EH (cell line): ENCODE measurements around the gene GALNT2.

Source experiments
- DNase-seq: peaks from one replicate; pipeline ENCODE4 v3.0.0-alpha.2; 2015; ENCODE audit warnings: low read depth

Gene GALNT2

DNA sequence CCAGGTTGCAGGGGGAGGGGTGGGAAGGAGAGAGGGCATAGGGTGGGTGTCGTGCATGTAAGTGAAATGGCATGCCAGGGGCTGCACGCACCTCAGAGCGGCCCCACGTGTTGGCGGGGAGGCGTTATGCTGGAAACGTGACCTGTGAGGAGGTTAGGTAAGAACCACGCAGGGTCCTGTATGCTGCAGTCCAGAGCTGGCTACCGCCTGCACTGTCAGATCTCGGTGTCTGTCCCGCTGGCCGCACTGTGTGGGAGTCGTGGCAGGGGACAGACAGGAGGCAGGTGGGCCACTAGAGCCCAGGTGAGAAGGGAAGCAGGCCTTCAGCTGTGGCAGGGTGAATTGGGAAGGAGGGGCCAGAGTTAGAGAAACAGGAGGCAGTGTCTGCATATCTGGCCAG is 79.7 kb downstream of the GALNT2 start:
- DNase-seq, result no peak

DNA sequence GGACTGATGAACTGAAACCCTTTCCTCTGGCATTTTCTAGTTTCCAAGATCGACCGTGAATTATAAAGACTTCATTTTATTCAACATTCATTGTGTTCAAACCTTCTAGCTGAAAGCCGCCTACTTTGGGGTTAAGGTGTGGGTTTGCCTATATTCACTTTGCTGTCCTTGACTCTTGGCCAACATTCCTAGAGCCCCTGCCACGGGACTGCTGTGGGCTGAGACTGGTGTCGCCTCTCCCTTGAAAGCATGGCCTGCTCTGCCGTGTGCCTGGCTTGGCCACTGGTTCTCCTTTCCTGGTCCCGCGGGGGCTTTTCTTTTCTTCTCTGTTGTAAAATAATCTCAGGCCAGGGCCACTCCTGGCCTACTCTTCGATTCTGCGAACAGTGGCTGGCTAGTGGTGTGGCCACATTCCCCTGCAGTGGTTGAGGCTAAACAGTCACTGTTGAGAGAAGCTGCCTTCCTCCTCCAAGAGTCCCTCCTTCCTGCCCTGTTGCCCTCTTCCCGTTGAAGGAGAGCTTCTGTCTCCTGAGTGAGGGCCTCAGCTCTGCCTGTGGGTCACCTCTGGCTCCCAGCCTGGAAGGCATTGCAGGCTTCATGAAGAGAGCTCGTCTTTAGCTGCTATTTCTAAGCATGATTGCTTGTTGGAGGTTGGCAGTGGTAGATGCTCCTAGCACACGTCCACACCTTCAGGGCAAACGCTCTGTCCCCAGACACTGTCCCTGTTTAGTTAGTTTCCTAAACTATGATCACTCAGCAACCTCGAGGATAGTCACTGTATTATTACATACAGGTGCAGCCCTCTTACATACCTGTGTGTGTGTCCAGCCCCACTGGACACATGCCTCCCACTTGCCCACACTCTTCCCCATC is 80.5 kb downstream of the GALNT2 start:
- no peak for DNase-seq

DNA sequence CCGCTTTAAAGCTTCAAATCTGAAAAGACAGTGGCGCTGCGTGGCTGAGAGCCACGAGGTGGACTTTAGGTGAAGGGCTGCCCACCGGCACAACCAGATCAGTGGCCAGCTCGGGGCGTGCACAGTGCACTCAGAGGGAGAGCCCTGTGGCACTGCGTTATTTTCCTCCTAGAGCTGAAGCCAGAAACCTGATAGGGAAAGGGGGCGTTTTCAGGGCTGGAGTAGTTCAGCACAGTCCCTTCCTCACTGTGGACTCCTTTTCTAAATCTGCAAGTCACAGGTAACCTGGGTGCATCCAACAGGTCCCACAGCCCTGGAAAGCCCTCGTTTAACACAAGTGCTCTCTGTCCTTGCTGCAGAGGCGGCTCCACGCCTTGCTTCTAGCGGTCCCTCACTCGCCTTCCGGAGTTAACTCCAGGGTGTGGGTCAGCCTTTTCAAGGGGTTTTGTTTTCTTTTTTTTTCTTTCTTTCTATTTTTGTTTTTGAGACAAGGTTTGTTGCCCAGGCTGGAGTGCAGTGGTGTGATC is 81.2 kb downstream of the GALNT2 start:
- no peak for DNase-seq

DNA sequence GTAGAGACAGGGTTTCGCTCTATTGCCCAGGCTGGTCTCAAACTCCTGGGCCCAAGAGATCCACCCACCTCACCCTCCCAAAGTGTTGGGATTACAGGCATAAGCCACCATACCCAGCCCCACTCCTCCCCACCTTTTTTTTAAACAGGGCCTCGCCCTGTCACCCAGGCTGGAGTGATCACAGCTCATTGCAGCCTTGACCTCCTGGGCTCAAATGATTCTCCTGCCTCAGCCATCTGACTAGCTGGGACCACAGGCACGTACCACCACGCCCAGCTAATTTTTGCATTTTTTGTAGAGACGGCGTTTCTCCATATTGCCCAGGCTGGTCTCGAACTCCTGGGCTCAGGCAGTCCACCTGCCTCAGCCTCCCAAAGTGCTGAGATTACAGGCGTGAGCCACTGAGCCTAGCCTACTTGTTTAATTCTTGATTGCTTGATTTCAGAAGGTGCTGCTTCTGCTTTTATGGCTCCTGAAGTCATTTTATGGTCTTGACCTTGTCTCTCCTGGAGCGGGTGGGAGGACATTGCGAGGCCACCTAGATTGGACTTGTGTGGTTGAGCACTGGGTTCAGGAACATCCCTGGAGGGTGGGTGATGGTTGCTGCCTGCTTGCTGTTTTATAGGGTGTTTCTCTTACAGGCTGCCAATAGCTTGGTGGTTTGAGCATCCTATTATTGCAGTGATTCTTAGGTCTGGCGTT is 81.9 kb downstream of the GALNT2 start:
- no peak for DNase-seq

DNA sequence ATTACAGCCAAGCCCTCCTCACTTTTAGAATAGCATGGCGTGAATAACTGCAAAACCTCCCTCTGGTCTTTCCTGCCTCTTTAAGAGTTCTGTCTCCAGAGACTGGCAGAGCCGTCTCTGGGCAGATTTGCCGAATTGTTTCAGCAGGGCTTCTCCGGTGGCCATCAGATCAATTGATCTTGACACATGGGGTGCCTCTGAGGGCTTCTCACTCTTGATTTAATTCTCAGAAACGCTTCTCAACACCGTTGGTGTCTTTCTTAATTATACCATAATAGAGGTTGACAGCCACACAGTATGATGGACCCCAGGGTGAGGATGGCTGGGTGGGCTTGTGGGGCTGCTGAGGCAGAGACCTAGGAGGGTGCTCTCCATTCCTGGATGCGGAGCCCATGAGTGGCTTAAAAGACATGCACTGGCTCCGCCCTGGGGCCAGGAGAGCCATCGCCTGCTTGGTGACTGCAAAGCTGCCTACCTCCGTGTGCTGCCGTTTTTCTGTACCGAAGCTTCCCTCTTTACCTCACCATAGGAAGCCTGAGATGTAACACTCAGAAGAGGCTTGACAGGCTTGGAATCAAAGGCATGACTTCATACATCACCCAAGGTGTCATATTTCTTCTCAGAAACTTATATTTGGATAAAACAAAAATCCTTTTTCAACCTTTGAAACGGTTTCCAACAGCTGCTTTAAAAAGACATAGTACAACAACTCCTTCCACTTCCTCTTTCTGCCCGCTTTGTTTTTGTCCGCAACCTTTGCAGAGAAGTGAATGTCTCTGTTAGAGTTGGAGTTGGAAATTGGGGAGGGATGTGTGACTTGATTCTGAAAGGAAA is 82.9 kb downstream of the GALNT2 start:
- no peak for DNase-seq

DNA sequence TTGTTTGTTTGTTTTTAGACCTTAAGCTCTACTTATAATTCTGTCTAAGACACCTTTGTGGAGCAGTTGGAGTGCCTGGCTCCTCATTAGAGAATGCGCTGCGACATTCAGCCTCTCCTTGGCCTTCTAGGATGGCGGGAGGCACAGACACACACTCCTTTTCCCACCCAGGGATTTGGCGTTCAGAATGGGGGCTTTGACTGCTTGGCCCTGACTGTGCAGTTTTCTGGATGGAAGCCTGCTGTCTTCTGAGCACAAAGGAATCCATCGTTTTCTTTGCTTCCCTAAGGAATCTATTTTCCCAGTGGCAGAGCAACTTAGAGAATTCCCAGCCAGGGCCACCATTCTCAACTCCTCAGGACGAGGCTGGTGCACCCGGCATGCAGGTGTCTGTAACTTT is 83.6 kb downstream of the GALNT2 start:
- no peak for DNase-seq

DNA sequence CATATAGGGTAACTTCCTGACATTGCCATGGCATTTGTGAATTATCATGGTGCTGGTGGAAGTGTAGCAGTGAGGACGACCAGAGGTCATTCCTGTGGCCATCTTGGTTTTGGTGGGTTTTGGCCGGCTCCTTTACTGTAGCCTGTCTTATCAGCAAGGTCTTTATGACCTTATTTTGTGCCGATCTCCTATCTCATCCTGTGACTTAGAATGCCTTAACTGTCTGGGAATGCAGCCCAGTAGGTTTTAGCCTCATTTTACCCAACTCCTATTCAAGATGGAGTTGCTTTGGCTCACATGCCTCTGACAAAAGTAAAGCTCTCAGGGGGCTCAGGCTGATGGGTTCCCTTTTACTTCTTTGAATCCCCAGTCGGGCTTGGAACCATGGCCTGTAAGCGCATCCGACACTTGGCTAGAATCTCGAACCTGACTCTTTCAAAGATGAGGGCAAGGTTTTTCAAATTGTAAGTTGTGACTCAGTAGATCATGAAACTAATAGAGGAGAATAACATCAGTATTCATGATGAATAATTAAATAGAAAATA is 85.0 kb downstream of the GALNT2 start:
- no peak for DNase-seq

DNA sequence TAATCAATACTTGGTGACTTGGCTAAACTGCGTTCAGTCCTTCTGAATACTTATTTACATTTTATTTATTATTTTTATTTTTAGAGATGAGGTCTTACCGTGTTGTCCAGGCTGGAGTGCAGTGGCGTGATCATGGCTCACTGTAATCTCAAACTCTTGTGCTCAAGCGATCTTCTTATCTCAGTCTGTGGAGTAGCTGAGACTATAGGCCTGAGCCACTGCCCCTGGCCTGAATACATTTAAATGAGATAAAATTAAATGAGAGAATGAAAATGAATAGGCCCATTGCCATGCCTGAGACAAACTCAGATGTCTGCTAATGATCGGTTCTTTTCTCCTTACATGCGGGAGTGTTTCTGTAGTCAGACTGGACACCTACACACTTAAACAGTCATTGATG is 86.0 kb downstream of the GALNT2 start:
- no peak for DNase-seq

DNA sequence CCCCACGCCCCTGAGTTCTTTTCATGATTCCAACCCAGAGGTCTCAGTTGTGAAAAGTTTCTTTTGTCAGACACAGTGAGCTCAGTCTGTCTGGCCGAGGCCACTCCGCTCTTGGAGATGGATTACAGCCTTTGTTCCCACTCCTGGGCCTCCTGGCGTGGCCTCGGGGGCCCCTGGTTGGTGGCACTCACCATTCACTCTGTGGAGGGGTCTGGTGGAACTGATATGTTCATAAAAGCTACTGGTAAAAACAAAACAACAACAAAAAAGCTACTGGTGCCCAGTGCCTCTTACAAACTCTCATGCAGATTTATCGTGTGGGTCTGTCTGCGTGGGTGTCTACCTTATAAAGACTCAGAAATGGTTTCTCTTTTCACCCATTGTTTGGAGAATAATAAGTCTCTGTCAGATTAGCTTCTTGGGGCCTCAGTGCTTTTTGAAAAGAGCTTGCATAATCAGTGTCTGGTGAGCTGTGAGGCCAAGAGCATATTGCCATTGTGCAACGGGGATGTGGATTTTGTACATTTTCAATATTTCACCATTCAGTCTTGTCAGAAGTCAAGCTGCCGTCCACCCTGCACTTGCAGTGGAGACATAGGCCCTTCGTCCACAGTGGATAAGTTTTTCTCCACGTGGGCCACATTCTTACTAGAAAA is 86.7 kb downstream of the GALNT2 start:
- no peak for DNase-seq

DNA sequence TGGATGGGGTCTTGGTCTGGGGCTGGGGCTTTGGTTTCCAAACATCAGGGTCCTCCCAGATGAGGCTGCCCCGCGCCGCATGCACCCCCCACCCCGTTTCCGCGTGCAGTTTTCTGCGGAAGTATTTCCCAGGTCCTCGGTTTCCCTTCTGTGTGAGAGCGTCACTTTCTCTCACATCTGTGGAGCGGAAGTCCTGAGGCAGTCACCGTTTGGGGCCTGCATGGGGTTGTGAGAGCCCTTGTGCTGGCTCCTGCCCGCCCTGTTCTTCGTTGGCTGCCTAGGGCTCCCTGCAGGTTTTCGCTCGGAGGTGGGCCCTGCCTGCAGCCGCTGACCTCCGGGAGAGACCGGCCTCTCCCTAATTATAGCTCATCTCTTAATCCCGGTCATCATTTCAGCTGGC is 88.0 kb downstream of the GALNT2 start:
- DNase-seq, result no peak

DNA sequence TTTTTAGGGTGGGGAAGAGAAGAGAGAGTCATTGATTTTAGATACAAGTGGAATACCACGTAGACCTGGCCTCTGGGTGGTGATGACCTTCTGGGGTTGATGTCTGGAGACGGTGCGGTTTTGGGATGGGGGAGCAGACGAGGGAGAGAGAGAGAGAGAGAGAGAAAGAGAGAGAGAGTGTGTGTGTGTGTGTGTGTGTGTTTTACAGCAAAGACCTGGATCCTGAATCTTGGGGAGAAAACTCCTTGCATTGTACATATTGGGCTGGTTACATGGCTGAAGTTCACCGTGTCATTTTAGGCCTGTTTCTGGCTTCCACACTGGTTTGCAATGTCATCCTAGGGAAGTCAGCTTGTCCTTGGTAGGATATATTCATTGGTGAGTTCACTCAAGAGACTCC is 89.0 kb downstream of the GALNT2 start:
- DNase-seq, result no peak

DNA sequence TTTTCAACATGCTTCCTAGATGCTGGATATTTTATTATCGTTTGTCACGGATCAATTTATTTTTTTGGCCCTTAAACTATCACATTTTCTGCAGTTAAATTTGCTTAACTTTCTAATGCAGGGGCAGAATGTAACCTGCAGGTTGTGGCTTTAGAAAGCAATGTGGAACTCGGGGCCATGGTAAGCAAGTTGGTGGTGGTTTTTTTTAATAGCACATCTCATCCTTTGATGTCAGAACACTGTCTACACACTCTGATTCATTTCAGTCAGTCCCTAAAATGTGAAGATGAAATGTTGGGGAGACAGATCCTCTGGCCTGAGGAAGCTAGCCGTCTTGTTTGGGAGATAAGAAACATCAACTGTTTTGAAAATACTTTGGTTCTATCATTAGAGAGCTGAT is 89.5 kb downstream of the GALNT2 start:
- no peak for DNase-seq

DNA sequence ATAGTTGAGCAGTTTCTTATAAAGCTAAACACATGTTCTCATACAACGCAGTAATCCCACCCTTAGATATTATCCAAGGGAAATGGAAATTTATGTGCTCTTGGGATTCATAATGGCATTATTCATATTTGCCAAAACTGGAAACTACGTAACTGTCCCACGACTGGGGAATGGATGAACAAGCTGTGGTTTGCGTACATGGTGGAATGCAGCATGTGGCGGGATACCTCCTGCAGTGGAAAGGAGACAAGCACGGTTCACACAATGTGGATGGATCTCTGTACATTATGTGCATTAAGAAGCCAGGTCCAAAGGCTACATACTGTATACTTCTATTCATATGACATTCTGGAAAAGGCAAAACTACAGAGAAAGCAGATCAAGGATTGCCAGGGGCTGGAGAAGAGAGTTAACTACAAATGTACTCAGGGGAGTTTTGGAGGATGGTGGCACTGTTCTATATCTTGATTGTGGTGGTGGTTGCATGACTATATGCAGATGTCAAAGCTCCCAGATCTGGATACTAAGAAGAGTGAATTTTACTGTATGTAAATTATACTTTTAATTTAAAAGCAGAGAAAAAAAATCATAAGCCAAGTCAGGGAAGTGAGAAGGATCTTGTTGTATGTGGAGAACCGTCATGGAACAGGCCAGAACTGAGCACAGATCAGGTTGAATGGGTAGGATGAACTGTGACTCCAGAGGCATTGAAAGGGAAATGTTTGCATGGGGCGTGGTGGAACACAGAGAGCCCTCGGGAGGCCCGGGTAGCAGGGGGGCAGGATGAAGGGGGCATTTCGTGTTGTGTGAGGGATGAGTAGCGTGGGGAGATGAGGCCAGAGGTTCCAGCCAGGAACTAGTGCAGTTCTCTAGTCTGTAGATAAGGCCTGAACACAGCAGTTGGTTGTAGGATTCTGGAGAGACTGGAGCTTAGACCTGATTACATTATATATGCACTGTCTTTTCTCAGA is 90.7 kb downstream of the GALNT2 start:
- no peak for DNase-seq

DNA sequence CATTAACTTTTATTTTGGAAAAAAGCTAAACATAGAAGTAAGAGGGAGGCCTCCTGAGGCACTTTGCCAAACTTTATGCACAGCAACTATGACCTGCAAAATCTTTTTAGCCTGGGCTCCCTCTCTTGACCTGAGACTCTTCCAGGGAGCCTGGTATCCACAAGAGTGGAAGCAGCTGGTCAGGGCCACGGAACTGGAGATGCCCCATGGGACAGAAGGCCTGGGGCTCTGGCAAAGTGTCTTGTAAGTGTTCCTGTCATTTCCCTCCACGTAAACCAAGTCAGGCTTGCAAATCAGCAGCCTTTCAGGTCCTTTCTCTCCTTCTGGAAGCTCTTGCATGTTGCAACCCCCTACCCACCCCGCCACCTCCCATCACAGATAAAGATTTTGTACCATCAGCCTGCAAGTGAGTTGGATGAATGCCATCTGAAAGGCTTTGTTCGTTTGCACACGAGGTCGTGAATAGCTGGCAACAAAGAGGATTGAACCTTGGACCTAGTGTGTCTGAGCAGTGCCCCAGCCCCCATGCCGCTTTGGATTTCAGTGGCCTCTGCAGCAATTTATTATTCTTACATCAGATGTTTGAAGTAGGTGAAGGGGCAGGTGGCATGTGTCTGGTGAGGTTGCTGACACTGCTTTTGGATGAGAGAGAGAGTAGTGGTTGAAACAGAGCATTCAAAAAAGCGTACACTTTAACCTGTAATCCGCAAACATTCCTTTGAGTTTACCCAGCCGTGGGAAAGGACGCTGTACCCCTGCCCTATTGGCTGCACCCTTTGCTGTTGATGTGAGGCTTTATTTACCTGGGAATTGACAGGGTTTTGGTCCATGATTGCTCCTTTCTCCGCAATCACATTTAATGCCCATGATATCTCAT is 91.6 kb downstream of the GALNT2 start:
- no peak for DNase-seq

DNA sequence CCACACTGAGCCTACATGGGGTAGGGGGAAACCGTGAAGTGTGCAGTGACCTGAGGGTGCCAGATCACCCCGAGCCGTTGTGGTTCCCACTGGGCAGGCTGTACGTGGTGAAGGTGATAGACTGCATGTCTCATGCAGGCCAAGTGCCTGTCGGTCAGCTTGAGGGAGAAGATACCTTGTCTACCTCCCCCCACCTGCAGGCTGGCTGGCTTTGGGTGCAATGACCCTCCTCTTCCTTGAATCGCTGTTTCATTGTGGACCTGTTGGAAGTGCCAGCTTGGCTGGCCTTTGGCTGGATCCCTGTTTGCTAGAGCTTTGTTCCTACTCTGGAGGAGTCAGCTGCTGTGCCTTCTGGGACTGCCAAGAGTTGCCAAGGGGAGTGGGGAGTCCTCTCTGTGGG is 92.5 kb downstream of the GALNT2 start:
- DNase-seq, result no peak

DNA sequence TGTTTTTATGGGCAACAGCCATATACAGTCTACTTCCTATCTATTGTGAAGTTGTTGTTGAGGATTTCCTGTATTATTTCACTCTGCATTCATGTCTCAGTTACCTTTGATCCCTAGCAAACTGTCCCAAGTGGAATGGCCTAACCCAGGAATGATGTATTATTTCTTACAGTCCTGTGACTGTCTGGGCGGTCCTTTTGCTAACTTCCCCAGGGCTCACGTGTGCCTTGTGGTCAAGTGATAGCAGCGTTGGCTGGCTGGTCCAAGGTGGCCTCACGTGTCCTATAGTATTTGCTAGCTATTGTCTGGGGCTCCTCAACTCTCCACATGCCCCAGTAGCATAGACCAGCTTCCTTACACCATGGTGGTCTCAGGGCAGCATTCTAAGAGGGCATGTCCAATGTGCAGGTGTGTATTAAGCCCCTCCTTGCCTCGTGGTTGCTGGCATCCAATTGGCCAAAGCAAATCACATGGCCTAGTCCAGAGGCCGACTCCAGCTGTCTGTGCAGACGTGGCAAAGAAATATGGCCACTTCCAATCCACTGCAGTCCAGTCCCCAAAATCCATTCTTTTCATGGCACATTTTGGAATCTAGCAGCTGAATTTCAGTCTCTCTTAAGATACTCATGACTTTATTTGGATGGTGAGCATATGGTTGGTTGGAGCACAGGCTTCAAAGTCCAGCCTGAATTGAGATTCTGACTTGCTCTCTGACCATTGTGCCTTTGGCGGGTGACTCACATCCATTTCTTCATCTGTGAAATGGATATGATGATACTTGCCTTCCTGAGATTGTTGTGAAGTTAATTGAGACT is 94.1 kb downstream of the GALNT2 start:
- peak; percentile 58 for DNase-seq

DNA sequence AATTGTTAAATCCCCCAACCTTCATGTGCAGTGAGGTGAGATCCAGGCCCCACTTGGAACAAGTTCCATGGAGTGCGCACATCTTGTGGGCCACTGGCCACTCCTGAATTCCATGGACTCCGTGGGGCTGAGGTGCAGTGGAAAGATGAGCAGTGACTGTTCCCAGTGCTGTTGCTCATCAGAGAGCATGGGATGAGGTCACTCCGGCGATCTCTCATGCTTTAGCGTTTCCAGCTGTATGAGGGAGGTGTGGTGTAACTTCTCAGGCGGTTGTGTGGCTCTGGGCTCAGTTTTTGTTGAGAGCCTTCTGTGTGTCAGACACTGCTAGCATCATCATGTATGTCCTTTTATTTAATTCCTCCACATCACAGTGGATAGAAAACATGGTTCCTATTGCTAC is 96.2 kb downstream of the GALNT2 start:
- peak; percentile 94 for DNase-seq

DNA sequence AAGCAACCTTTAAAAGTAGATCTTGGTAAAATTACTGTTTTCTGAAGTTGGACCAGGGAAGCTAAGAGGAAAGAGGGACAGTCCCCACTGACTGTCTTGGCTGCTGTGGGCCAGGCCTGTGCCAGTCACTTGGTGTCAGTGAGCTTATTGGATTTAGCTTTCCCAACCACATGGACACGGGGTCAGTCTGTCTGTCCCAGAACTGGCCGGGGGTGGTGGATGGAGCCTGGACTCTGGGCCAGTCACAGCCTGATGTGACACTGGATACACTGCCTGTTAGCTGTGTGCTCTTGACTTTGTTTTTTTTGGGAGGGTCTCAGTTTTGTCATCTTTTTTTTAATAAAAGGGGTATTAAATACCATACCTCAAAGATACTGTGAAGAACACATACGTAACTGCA is 96.7 kb downstream of the GALNT2 start:
- no peak for DNase-seq

DNA sequence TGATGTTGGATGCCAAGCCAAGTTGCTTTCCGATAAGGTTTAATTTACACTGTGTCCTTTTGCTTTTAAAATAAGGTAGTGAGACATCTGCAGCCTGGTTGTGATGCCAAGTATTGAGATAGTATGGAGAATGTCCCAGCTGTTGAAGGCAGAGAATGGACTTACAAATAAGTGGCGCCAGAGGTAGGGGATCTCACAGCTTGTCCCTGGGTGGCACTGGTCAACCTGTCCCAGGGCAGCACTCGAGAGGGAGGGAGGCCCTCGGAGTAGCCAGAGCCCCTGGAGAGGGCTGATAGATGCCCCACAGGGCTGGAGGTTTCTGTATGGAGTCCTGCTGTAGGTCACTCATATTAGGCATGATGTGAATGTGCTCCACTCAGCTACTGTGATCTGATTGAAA is 98.5 kb downstream of the GALNT2 start:
- no peak for DNase-seq
